Vagina (tissue), 2 donors: ENCODE results near the gene TTC33. TPM values are rescaled to one million over a fixed set of nuclear protein-coding genes. Genes with fewer than 3 reads are reported as not detected.

ENCODE experiments used
- DNase-seq, 2 donors: peaks; one replicate each; pipeline ENCODE4 v3.0.0-alpha.2; 2017; ENCODE audit errors: extremely low spot score in 2 of 2
- H3K27ac ChIP-seq: fragments of 200-600 bp; sonication (generic); one replicate; pipeline ENCODE4 v1.5.1; 2019
- H3K27me3 ChIP-seq: fragments of 200-600 bp; sonication (generic); one replicate; pipeline ENCODE4 v1.5.1; 2019
- H3K36me3 ChIP-seq, 2 donors: fragments of 200-600 bp; sonication (generic); one replicate each; pipeline ENCODE4 v1.5.1; 2017 to 2019
- H3K4me1 ChIP-seq: fragments of 200-600 bp; sonication (generic); one replicate; pipeline ENCODE4 v1.5.1; 2019
- H3K4me3 ChIP-seq, 2 donors: fragments of 200-600 bp; sonication (generic); 1 replicate in 1 of 2; 2 replicates in 1 of 2; pipeline ENCODE4 v1.5.1; 2016 to 2019
- H3K9me3 ChIP-seq: fragments of 200-600 bp; sonication (generic); one replicate; pipeline ENCODE4 v1.5.1; 2019
- CTCF ChIP-seq, 3 experiments: fragments of 450-650 bp in 2 of 3; fragments of 200-600 bp in 1 of 3; sonication (generic) in 1 of 3; IDR thresholded peaks; one replicate each; pipeline ENCODE4 v1.5.1; 2017 to 2019; ENCODE audit warnings: antibody characterized with exemption in 3 of 3, mild to moderate bottlenecking in 2 of 3, moderate library complexity in 2 of 3
- POLR2A ChIP-seq, 2 donors: fragments of 450-650 bp; IDR thresholded peaks; one replicate each; pipeline ENCODE4 v1.6.1; 2017; ENCODE audit warnings: antibody characterized with exemption in 2 of 2, mild to moderate bottlenecking in 2 of 2, moderate library complexity in 2 of 2
- POLR2AphosphoS5 ChIP-seq, 2 donors: sonication (generic); formaldehyde crosslinking; IDR thresholded peaks; one replicate each; pipeline ENCODE4 v1.9.0; 2017; ENCODE audit warnings: antibody characterized with exemption in 2 of 2, mild to moderate bottlenecking in 2 of 2, low read depth in 1 of 2; ENCODE audit not compliant: insufficient read depth in 1 of 2
- intact Hi-C: fragments of 100-400 bp; cut with DNase I; formaldehyde crosslinking; loops from one replicate; pipeline ENCODE4 v1.15.1; 2023
- total RNA-seq: library from RNA; depleted of rRNA; stranded (reverse); fragments of >200 nt; gene quantifications from one replicate; pipeline ENCODE4 v1.2.3, GENCODE V29; 2016

Gene TTC33
- total RNA-seq, 1 donor from 2014 or later: 12.8 TPM

DNA sequence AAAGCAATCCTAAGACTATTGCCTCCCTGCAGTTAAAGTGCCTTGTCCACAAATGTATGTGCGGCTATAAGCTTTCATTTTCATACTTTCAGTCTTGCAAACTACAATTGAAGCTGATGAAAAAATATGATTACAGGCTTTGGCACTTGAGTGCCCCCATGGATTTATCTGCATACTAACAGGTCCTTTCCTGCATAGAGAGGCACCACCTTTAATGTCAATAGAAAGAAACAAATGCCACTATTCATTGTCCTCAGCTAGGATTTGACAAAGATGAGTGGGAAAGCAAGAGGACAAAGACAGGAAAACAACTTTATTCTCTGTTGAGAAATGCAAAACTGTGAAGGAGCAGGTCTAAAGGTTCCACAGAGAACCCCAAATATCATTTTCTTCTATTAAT lies 201.7 kb downstream of the TTC33 start:
- Histone ChIP-seq H3K4me1 (no peaks in the 10 kb centered on the region), H3K4me3 (no peak overlapping the region), H3K9me3 (no peaks in the 10 kb centered on the region), H3K36me3 (no peaks in the 10 kb centered on the region), H3K27ac (no peak overlapping the region), H3K27me3 (no peaks in the 10 kb centered on the region)
- TF ChIP-seq POLR2AphosphoS5 (IDR thresholded peaks at IDR 0.05; ENCODE audit: insufficient read depth in 1 of 2, low read depth in 1 of 2): no peak
- no peak for TF ChIP-seq CTCF (IDR thresholded peaks at IDR 0.05)
- no peak for TF ChIP-seq POLR2A (IDR thresholded peaks at IDR 0.05)
- no peak for DNase-seq
- intact Hi-C loops: no loop called here

DNA sequence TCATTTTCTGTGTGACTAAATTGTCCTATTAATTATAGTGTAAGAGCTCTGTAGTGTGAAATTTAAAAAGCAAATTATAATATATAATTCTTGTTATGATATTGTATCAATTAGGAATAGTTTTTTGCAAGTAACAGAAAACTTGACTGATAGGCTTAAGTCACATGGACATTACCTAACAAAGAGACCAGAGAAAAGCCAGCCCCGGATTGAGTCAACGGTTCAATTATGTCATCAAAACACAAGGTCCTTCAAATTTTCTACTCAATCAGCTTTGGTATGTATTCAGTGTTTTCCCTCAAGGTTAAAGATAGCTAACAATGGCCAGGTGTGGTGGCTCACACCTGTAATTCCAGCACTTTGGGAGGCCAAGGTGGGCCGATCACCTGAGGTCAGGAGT lies 202.8 kb downstream of the TTC33 start:
- H3K4me1 ChIP-seq: no peaks in the 10 kb centered on the region

GRCh38 chr5:40551496-40552491 lies 204.0 kb downstream of the TTC33 start:
- Histone ChIP-seq H3K36me3 (no peaks in the 10 kb centered on the region), H3K9me3 (no peaks in the 10 kb centered on the region), H3K4me3 (no peak overlapping the region), H3K27me3 (no peaks in the 10 kb centered on the region), H3K27ac (no peak overlapping the region), H3K4me1 (no peaks in the 10 kb centered on the region)
- TF ChIP-seq POLR2A (IDR thresholded peaks at IDR 0.05) (no peak), CTCF (IDR thresholded peaks at IDR 0.05) (no peak), POLR2AphosphoS5 (IDR thresholded peaks at IDR 0.05; ENCODE audit: insufficient read depth in 1 of 2, low read depth in 1 of 2) (no peak)
- no peak for DNase-seq
- intact Hi-C loops: no loop called here

More for the DNA sequence above, 202.8 kb downstream of the TTC33 start:
- Histone ChIP-seq H3K9me3 (no peaks in the 10 kb centered on the region), H3K4me3 (no peak overlapping the region), H3K27me3 (no peaks in the 10 kb centered on the region), H3K36me3 (no peaks in the 10 kb centered on the region), H3K27ac (no peak overlapping the region)
- no peak for DNase-seq
- TF ChIP-seq POLR2AphosphoS5 (IDR thresholded peaks at IDR 0.05; ENCODE audit: insufficient read depth in 1 of 2, low read depth in 1 of 2) (no peak), POLR2A (IDR thresholded peaks at IDR 0.05) (no peak), CTCF (IDR thresholded peaks at IDR 0.05) (no peak)
- intact Hi-C loops: no loop called here

GRCh38 chr5:40550481-40550880 lies 205.3 kb downstream of the TTC33 start:
- Histone ChIP-seq H3K36me3 (no peaks in the 10 kb centered on the region), H3K9me3 (no peaks in the 10 kb centered on the region), H3K4me3 (no peak overlapping the region), H3K27ac (no peak overlapping the region), H3K4me1 (no peaks in the 10 kb centered on the region), H3K27me3 (no peaks in the 10 kb centered on the region)
- no peak for DNase-seq
- TF ChIP-seq POLR2A (IDR thresholded peaks at IDR 0.05): no peak
- TF ChIP-seq POLR2AphosphoS5 (IDR thresholded peaks at IDR 0.05; ENCODE audit: insufficient read depth in 1 of 2, low read depth in 1 of 2): no peak
- intact Hi-C loops: no loop called here

- TF ChIP-seq POLR2AphosphoS5 (IDR thresholded peaks at IDR 0.05; ENCODE audit: insufficient read depth in 1 of 2, low read depth in 1 of 2) (no peak), POLR2A (IDR thresholded peaks at IDR 0.05) (no peak), CTCF (IDR thresholded peaks at IDR 0.05) (no peak)
- Histone ChIP-seq H3K27me3 (no peaks in the 10 kb centered on the region), H3K4me3 (no peak overlapping the region), H3K9me3 (no peaks in the 10 kb centered on the region), H3K36me3 (no peaks in the 10 kb centered on the region), H3K4me1 (no peaks in the 10 kb centered on the region), H3K27ac (no peak overlapping the region)
- no peak for DNase-seq
- intact Hi-C loops: no loop called here
Measured at GRCh38 chr5:40549616-40550015, 206.1 kb downstream of the TTC33 start.
